HG03135 (cell line): ENCODE results near the gene CCDC57.
"Not testable (repeated sequence)": the region's sequence is repeated elsewhere in the genome, so short reads cannot be mapped to it uniquely, and the experiment has no call there.

Experiments used
- ATAC-seq: cut with Tn5 transposase; IDR thresholded peaks from one replicate; pipeline ENCODE4 v1.9.1; 2021; ENCODE audit warnings: mild to moderate bottlenecking, moderate library complexity; ENCODE audit not compliant: unreplicated experiment

CCDC57 gene

GRCh38 chr17:82179946-82180475 lies 32.6 kb downstream of the CCDC57 start:
- ATAC-seq, result no peak

- ATAC-seq, result no peak
Observed at GRCh38 chr17:82179412-82179811, 33.2 kb downstream of the CCDC57 start.

- ATAC-seq, result no peak
Observed at GRCh38 chr17:82178499-82179261, 34.0 kb downstream of the CCDC57 start.

- ATAC-seq, result no peak
Observed at GRCh38 chr17:82177761-82178498, 34.7 kb downstream of the CCDC57 start.

GRCh38 chr17:82177276-82177675 lies 35.4 kb downstream of the CCDC57 start:
- no peak for ATAC-seq

GRCh38 chr17:82175951-82176350 lies 36.7 kb downstream of the CCDC57 start:
- no peak for ATAC-seq

- no peak for ATAC-seq
Observed at GRCh38 chr17:82175201-82175600, 37.4 kb downstream of the CCDC57 start.

- not testable (repeated sequence) for ATAC-seq
Observed at GRCh38 chr17:82174042-82174857, 38.4 kb downstream of the CCDC57 start.

GRCh38 chr17:82173351-82174041 lies 39.1 kb downstream of the CCDC57 start:
- no peak for ATAC-seq

- ATAC-seq, result no peak
Observed at GRCh38 chr17:82172486-82173160, 40.0 kb downstream of the CCDC57 start.

- no peak for ATAC-seq
Observed at GRCh38 chr17:82171750-82172375, 40.8 kb downstream of the CCDC57 start.

GRCh38 chr17:82170412-82170961 lies 42.2 kb downstream of the CCDC57 start:
- no peak for ATAC-seq

- no peak for ATAC-seq
Observed at GRCh38 chr17:82168568-82168967, 44.1 kb downstream of the CCDC57 start.

- no peak for ATAC-seq
Observed at GRCh38 chr17:82167028-82167427, 45.6 kb downstream of the CCDC57 start.

GRCh38 chr17:82164853-82165252 lies 47.8 kb downstream of the CCDC57 start:
- no peak for ATAC-seq

- ATAC-seq, result no peak
Observed at GRCh38 chr17:82161216-82161615, 51.4 kb downstream of the CCDC57 start.

- no peak for ATAC-seq
Observed at GRCh38 chr17:82160075-82160474, 52.6 kb downstream of the CCDC57 start.

GRCh38 chr17:82158825-82159224 lies 53.8 kb downstream of the CCDC57 start:
- no peak for ATAC-seq
